ENCODE measurements around the gene CCN2. TPM values are rescaled to one million over a fixed set of nuclear protein-coding genes. Genes with fewer than 3 reads are reported as not detected.

The CCN2 gene
- total RNA-seq, 1 donor from 2014 or later, result 1,253 TPM

- Histone ChIP-seq H3K27me3 (ENCODE audit: insufficient read depth, low read length) (no peaks in the 10 kb centered on the region), H3K9me3 (ENCODE audit: insufficient read depth, low read depth, low read length) (no peaks in the 10 kb centered on the region), H3K4me2 (ENCODE audit: low read length) (peak overlapping the region; percentile 16), H3K27ac (ENCODE audit: low read depth, low read length) (peak overlapping the region; percentile 43), H2AFZ (ENCODE audit: low read depth, low read length) (no peak overlapping the region), H3K9ac (ENCODE audit: low read length) (peak overlapping the region; percentile 11), H3K4me1 (ENCODE audit: insufficient read depth, low read length) (peaks cover 41% of the 10 kb centered on the region), H3K79me2 (ENCODE audit: insufficient read depth, low read length) (no peaks in the 10 kb centered on the region), H3K36me3 (ENCODE audit: insufficient read depth, low read length) (no peaks in the 10 kb centered on the region), H4K20me1 (ENCODE audit: insufficient read depth, low read length) (no peaks in the 10 kb centered on the region), H3K4me3 (ENCODE audit: insufficient read depth, low read depth, low read length) (no peak overlapping the region)
- TF ChIP-seq CTCF (IDR thresholded peaks at IDR 0.05; ENCODE audit: insufficient read depth, low read depth, low read length) (no peak), EZH2 (IDR thresholded peaks at IDR 0.05; ENCODE audit: insufficient read depth, low read length) (no peak)
- H3K27me3 Mint-ChIP-seq (ENCODE audit: low read depth, unreplicated experiment), result no peaks in the 10 kb centered on the region
- no peak overlapping the region for H3K27ac Mint-ChIP-seq (ENCODE audit: unreplicated experiment)
- H3K36me3 Mint-ChIP-seq (ENCODE audit: low read depth, unreplicated experiment), result no peaks in the 10 kb centered on the region
- no peaks in the 10 kb centered on the region for H3K9me3 Mint-ChIP-seq (ENCODE audit: unreplicated experiment)
- FAIRE-seq (peak; percentile 47), DNase-seq (ENCODE audit: low read depth) (no peak)
- H3K4me1 Mint-ChIP-seq (ENCODE audit: low read depth, unreplicated experiment), result peaks cover 19% of the 10 kb centered on the region
- H3K4me3 Mint-ChIP-seq (ENCODE audit: unreplicated experiment), result no peak overlapping the region
Measured at GRCh38 chr6:131980791-131981623, 29.8 kb upstream of the CCN2 start.

GRCh38 chr6:131980338-131980790 is 29.2 kb upstream of the CCN2 start:
- TF ChIP-seq CTCF (IDR thresholded peaks at IDR 0.05; ENCODE audit: insufficient read depth, low read depth, low read length), result no peak
- TF ChIP-seq EZH2 (IDR thresholded peaks at IDR 0.05; ENCODE audit: insufficient read depth, low read length), result no peak
- Histone ChIP-seq H4K20me1 (ENCODE audit: insufficient read depth, low read length) (no peaks in the 10 kb centered on the region), H3K9me3 (ENCODE audit: insufficient read depth, low read depth, low read length) (no peaks in the 10 kb centered on the region), H3K27me3 (ENCODE audit: insufficient read depth, low read length) (no peaks in the 10 kb centered on the region), H3K36me3 (ENCODE audit: insufficient read depth, low read length) (no peaks in the 10 kb centered on the region), H3K4me1 (ENCODE audit: insufficient read depth, low read length) (peaks cover 41% of the 10 kb centered on the region), H2AFZ (ENCODE audit: low read depth, low read length) (no peak overlapping the region), H3K27ac (ENCODE audit: low read depth, low read length) (peak overlapping the region; percentile 43), H3K9ac (ENCODE audit: low read length) (peak overlapping the region; percentile 11), H3K4me2 (ENCODE audit: low read length) (peak overlapping the region; percentile 16), H3K79me2 (ENCODE audit: insufficient read depth, low read length) (no peaks in the 10 kb centered on the region), H3K4me3 (ENCODE audit: insufficient read depth, low read depth, low read length) (no peak overlapping the region)
- Mint-ChIP-seq H3K4me3 (ENCODE audit: unreplicated experiment) (no peak overlapping the region), H3K27ac (ENCODE audit: unreplicated experiment) (no peak overlapping the region), H3K27me3 (ENCODE audit: low read depth, unreplicated experiment) (no peaks in the 10 kb centered on the region), H3K36me3 (ENCODE audit: low read depth, unreplicated experiment) (no peaks in the 10 kb centered on the region), H3K4me1 (ENCODE audit: low read depth, unreplicated experiment) (peaks cover 19% of the 10 kb centered on the region), H3K9me3 (ENCODE audit: unreplicated experiment) (no peaks in the 10 kb centered on the region)
- FAIRE-seq, result peak; percentile 99
- DNase-seq (ENCODE audit: low read depth), result no peak
